GM13976 (cell line): Measurements from ENCODE around the gene APOL2.
"Not testable (repeated sequence)": the region's sequence is repeated elsewhere in the genome, so short reads cannot be mapped to it uniquely, and the experiment has no call there.

Source experiments
- DNase-seq: peaks from one replicate; pipeline ENCODE4 v3.0.0; 2012; ENCODE audit warnings: low spot score
- in situ Hi-C: fragments of 300-500 bp; cut with MboI; formaldehyde crosslinking; loops from one replicate; pipeline ENCODE4 v1.12.0; 2022; ENCODE audit warnings: low sequenced_read_pairs, mixed read lengths, inconsistent platforms; ENCODE audit not compliant: unreplicated experiment
- TF ChIP-seq, protein P1 (sequence below): IDR thresholded peaks from 2 replicates; pipeline ENCODE4 v1.5.1; 2012; ENCODE audit warnings: borderline replicate concordance, mild to moderate bottlenecking; ENCODE audit not compliant: insufficient read depth; ENCODE audit errors: extremely low read depth, missing control alignments, control extremely low read depth

Gene APOL2

DNA sequence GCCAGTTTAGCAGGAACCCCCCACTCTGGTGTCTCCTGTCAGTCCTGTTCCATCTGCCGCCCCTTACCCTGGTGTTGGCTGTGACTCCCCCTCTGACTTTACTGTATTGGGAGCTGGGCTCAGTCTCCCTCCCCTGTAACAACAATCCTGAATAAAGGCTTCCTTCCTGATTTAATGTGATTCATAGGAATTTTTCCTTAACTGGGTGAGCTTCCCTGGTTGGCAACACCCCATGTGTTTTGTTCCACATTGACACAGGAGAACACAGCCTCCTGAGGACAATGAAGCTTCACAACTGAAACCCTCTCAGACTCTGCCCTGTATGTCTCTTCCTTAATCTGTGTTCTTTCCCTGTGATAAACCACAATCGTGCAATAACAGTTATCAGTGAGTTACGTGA is 46.2 kb downstream of the APOL2 start:
- in situ Hi-C loops = no loop called here
- DNase-seq = no peak
- TF ChIP-seq, protein P1, sequence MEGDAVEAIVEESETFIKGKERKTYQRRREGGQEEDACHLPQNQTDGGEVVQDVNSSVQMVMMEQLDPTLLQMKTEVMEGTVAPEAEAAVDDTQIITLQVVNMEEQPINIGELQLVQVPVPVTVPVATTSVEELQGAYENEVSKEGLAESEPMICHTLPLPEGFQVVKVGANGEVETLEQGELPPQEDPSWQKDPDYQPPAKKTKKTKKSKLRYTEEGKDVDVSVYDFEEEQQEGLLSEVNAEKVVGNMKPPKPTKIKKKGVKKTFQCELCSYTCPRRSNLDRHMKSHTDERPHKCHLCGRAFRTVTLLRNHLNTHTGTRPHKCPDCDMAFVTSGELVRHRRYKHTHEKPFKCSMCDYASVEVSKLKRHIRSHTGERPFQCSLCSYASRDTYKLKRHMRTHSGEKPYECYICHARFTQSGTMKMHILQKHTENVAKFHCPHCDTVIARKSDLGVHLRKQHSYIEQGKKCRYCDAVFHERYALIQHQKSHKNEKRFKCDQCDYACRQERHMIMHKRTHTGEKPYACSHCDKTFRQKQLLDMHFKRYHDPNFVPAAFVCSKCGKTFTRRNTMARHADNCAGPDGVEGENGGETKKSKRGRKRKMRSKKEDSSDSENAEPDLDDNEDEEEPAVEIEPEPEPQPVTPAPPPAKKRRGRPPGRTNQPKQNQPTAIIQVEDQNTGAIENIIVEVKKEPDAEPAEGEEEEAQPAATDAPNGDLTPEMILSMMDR = no peak

DNA sequence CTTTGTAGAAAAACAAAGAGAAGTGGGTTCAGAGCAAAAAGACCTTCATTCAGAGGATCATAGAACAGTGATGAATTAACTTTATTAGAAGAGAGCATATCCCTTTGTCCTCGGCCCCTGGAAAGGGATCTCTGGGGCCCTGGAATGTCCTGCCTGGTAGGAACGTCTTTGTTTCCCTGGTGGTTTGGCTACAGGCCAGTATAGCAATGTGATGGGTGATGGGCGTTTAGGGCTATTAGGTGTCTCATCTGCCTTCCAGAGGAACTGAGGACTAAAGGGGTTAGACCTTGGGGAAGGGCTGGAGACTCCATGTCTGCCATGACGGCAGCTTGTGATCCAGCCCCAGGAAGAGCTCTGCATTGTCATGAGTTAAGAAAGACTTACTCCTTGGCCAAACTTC is 46.8 kb downstream of the APOL2 start:
- TF ChIP-seq, protein P1 = no peak
- in situ Hi-C loops = no loop called here
- DNase-seq = no peak

DNA sequence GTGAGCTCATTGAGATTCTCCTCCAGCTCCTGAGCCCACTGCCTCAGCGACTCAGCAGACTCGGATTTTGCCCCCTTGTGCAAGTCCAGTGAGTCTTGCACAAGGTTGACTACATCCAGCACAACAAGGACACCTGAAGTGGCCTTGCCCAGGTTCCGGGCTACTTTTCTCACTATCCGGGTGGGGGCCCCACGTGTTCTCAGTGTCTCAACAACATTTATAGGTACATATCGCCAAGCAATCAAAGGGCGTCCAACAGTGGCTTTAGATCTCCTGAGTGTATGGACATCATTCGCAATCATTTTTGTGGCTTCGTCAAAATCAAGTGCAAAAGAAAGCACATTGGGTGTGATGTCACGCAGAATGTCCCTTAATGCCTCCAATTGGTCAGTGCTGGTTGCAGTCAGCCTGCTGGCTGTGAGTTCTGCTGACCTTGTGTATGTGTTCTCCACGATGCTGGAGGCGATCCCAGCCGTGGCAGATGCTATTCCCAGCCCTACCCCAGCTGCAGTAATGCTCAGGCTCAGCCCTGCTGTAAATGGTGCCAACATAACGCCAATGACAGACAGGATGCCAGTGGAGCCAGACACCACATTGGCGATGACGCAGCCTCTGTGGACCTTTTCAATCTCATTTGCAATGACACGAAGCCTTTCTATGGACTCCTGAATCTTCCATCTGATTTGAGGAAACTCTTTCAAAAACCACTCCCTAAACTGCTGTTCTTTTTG is 48.1 kb downstream of the APOL2 start:
- TF ChIP-seq, protein P1 = no peak
- DNase-seq = no peak
- in situ Hi-C loops = no loop called here

GRCh38 chr22:36187862-36188261 is 51.5 kb downstream of the APOL2 start:
- DNase-seq, in situ Hi-C loops: not testable (repeated sequence)

DNA sequence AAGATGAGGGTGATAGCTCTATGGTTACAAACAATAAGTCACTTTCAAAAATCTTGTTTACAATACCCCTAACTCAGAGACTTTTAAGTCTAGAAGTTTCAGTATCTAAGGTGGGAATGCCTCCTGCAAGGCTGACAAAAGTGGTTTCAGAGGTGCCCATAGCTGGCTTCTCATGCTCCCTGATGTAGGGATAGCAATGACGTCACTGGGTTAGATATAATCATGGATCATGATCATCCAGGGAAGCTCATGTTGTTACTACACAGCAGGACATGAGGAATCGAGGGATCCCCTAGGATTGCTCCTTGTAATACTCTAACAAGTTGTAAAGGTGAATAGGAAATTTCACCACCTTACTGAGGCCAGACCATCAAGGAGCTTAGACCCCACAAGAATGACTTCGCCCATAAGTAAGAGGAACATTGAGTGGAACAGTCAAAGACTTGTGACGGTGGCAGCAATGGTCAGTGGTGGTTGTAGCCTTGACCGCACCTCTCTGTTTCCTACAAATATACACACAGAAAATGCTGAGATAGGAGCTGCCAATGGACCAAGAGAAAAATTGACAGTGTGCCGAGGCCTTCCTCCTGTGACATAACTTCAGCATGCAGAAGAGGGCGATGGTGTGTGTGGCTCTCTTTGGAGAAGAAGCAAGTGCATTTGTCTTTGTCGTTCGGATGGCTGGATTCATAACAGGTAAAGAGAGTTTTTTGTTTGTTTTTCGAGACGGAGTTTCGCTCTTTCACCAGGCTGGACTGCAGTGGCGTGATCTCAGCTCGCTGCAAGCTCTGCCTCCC is 53.3 kb downstream of the APOL2 start:
- in situ Hi-C loops = no loop called here
- no peak for DNase-seq
- TF ChIP-seq, protein P1 = no peak

- in situ Hi-C loops = no loop called here
Observed at GRCh38 chr22:36184433-36185025, 54.8 kb downstream of the APOL2 start.

More at GRCh38 chr22:36184433-36185025, 54.8 kb downstream of the APOL2 start:
- TF ChIP-seq, protein P1 = no peak
- DNase-seq = no peak
